Psoas muscle (tissue), 8 donors: ENCODE measurements around the gene NLRP11. TPM values are rescaled to one million over a fixed set of nuclear protein-coding genes. Genes with fewer than 3 reads are reported as not detected.

Source experiments
- ATAC-seq, 4 donors: fragments of 200-7000 bp; cut with Tn5 transposase; one replicate each; pipeline ENCODE4 v1.9.1; 2020; ENCODE audit warnings: moderate library complexity in 3 of 4, mild to moderate bottlenecking in 2 of 4
- DNase-seq, 2 donors: peaks; one replicate each; pipeline ENCODE4 v3.0.0-alpha.2; 2020
- H3K27ac ChIP-seq: fragments of 200-600 bp; one replicate; pipeline ENCODE4 v1.8.0; 2022
- H3K27me3 ChIP-seq, 3 donors: fragments of 200-600 bp in 1 of 3; one replicate each; pipeline versions ENCODE4 v1.6.1 to v1.8.0; 2013 to 2022; ENCODE audit warnings: low read length in 2 of 3, mild to moderate bottlenecking in 2 of 3, moderate library complexity in 1 of 3; ENCODE audit not compliant: insufficient read depth in 3 of 3
- H3K36me3 ChIP-seq, 2 donors: fragments of 200-600 bp in 1 of 2; one replicate each; pipeline versions ENCODE4 v1.6.1 to v1.8.0; 2013 to 2022; ENCODE audit warnings: low read depth in 1 of 2, mild to moderate bottlenecking in 1 of 2, moderate library complexity in 1 of 2; ENCODE audit not compliant: insufficient read depth in 1 of 2
- H3K4me1 ChIP-seq: fragments of 200-600 bp; one replicate; pipeline ENCODE4 v1.8.0; 2022
- H3K4me3 ChIP-seq: fragments of 200-600 bp; one replicate; pipeline ENCODE4 v1.8.0; 2022; ENCODE audit warnings: mild to moderate bottlenecking
- H3K9me3 ChIP-seq: fragments of 200-600 bp; one replicate; pipeline ENCODE4 v1.8.0; 2022
- WGBS, 3 donors: extraction: QIAGEN DNeasy Blood & Tissue Kit; methylation state at CpG; one replicate each; pipeline versions ENCODE4 v1.1.6 to v1.1.7; 2013; 5-methylcytosine and 5-hydroxymethylcytosine counted together
- intact Hi-C, 2 donors: fragments of 100-400 bp; cut with DNase I; formaldehyde crosslinking; loops; one replicate each; pipeline versions ENCODE4 v1.11.0 to v1.14.2; 2022
- polyA plus RNA-seq, 3 donors: library from polyadenylated mRNA; stranded (reverse); fragments of 200-250 nt; gene quantifications; one replicate each; pipeline ENCODE4 v1.2.3, GENCODE V29; 2013
- total RNA-seq, 4 donors: library from RNA; stranded (reverse); fragmentation: NEBNext Ultra II Directional in 2 of 4; extraction: Animal tissue kit (Norgen Biotek cat#: 25700) in 2 of 4; gene quantifications; one replicate each; pipeline versions ENCODE4 v1.2.1 to v1.2.4, GENCODE V29; 2021 to 2023
- TF ChIP-seq, protein P1 (sequence below): fragments of 200-600 bp; IDR thresholded peaks from one replicate; pipeline ENCODE4 v1.8.0; 2022; ENCODE audit warnings: antibody characterized with exemption
- donor health status: healthy with polysubstance abuse.
- donor health status: DM: no; HTN: no; CAD: no; lungs with moderate emphysema.
- donor health status: Bipolar disorder and iron deficiency.
- donor health status: healthy.
- donor health status: DM: yes; HTN: yes; CAD: no.
- donor health status: DM: no; HTN: no; CAD: no.
- donor health status: DM: no; HTN: no; CAD: no.
- donor health status: DM: yes; HTN: yes; CAD: no.

NLRP11 gene
- total and polyA plus RNA-seq, 7 donors, result not detected

DNA sequence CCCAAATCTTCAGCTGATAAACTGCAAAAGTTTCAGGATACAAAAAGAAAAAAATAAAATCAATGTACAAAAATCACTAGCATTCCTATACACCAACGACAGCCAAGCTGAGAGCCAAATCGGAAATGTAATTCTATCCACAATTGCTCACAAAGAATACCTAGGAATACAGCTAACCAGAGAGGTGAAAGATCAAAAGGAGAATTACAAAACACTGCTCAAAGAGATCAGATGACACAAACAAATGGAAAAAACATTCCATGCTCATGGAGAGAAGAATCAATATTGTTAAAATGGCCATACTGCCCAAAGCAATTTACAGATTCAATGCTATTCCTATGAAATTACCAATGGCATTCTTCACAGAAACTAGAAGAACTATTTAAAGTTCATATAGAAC is 29.5 kb downstream of the NLRP11 start:
- Histone ChIP-seq H3K9me3 (peaks cover under 1% of the 10 kb centered on the region), H3K27me3 (no peaks in the 10 kb centered on the region), H3K27ac (no peak overlapping the region), H3K36me3 (no peaks in the 10 kb centered on the region), H3K4me1 (no peaks in the 10 kb centered on the region), H3K4me3 (no peak overlapping the region)
- TF ChIP-seq, protein P1, sequence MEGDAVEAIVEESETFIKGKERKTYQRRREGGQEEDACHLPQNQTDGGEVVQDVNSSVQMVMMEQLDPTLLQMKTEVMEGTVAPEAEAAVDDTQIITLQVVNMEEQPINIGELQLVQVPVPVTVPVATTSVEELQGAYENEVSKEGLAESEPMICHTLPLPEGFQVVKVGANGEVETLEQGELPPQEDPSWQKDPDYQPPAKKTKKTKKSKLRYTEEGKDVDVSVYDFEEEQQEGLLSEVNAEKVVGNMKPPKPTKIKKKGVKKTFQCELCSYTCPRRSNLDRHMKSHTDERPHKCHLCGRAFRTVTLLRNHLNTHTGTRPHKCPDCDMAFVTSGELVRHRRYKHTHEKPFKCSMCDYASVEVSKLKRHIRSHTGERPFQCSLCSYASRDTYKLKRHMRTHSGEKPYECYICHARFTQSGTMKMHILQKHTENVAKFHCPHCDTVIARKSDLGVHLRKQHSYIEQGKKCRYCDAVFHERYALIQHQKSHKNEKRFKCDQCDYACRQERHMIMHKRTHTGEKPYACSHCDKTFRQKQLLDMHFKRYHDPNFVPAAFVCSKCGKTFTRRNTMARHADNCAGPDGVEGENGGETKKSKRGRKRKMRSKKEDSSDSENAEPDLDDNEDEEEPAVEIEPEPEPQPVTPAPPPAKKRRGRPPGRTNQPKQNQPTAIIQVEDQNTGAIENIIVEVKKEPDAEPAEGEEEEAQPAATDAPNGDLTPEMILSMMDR, result no peak
- ATAC-seq (no peak), DNase-seq (no peak)
- intact Hi-C loops, result no loop called here
- 47 to 59% (median 56%) methylated on average over 2 of the region's 2 CpGs for WGBS, 3 donors

DNA sequence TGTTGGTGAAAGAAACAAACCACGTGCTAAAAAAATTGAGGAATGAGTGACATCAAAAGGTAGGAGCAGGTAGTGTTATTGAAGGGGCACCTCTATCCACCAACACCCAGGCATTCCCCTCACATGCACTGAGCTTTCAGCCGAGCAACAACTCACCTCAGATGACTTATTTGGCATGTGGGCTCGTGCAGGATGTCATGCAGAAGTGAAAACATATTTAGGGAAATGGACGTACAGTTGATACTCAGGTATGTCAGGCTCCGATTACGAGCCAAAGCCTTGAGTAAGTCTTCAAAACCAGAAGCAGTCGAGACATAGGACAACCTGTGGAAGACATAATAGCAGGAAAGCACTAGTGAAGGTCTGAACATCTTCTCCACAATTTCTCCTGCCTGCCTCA is 30.4 kb downstream of the NLRP11 start:
- 50 to 58% (median 53%) methylated on average over 7 of the region's 7 CpGs for WGBS, 3 donors
- intact Hi-C loops, result no loop called here
- ATAC-seq (no peak), DNase-seq (no peak)
- H3K4me3 ChIP-seq, result no peak overlapping the region
- H3K27me3 ChIP-seq, result no peaks in the 10 kb centered on the region
- H3K9me3 ChIP-seq, result no peaks in the 10 kb centered on the region
- no peaks in the 10 kb centered on the region for H3K36me3 ChIP-seq
- H3K4me1 ChIP-seq, result no peaks in the 10 kb centered on the region
- no peak overlapping the region for H3K27ac ChIP-seq
- TF ChIP-seq, protein P1, result no peak

DNA sequence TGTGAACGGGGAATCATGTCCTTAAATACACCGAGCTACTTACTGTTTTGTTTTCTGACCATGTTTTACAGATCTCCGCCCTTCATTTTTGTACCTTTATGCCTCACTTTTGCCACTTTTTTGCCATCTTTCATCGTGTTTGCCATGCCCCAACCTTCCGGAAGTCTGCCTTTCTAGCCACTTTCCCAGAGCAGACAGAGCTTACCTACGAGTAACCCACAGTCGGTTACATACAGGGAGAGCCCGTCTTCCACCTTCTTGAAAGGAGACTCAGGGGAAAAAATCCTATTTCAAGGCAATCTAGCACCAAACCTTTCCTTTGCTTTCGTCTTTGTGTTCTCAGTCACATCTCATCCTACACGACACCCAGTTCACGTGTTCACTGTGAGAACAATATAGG is 36.8 kb downstream of the NLRP11 start:
- no peaks in the 10 kb centered on the region for H3K36me3 ChIP-seq
- 87 to 89% (median 88%) methylated on average over 11 of the region's 11 CpGs for WGBS, 3 donors
- TF ChIP-seq, protein P1, result no peak
- H3K27ac ChIP-seq, result no peak overlapping the region
- no peak for ATAC-seq
- no peak overlapping the region for H3K4me3 ChIP-seq
- no peaks in the 10 kb centered on the region for H3K27me3 ChIP-seq
- DNase-seq, result no peak
- H3K9me3 ChIP-seq, result no peaks in the 10 kb centered on the region
- intact Hi-C loops, result no loop called here
- no peaks in the 10 kb centered on the region for H3K4me1 ChIP-seq

DNA sequence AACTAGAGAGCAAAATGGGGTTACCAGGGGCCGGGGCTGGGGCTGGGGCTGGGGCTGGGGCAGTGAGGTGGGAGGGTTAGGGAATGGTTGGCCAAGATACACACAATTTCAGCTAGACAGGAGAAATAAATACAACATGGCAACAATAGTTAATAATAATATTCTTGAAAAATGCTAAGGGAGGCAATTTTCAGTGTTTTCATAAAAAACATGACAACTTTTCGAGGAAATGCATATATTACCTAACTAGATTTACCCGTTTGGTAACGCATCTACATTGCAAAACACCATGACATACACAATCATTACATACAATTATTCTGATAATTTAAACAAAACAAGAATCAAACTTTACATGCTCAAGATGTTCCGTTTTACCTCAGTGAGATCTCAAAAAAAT is 50.7 kb downstream of the NLRP11 start:
- Histone ChIP-seq H3K27me3 (no peaks in the 10 kb centered on the region), H3K4me1 (no peaks in the 10 kb centered on the region), H3K9me3 (no peaks in the 10 kb centered on the region), H3K4me3 (no peak overlapping the region), H3K27ac (no peak overlapping the region), H3K36me3 (no peaks in the 10 kb centered on the region)
- intact Hi-C loops, result no loop called here
- TF ChIP-seq, protein P1, result no peak
- WGBS, 3 donors, result 76 to 83% (median 77%) methylated on average over 5 of the region's 5 CpGs
- ATAC-seq (no peak), DNase-seq (no peak)

DNA sequence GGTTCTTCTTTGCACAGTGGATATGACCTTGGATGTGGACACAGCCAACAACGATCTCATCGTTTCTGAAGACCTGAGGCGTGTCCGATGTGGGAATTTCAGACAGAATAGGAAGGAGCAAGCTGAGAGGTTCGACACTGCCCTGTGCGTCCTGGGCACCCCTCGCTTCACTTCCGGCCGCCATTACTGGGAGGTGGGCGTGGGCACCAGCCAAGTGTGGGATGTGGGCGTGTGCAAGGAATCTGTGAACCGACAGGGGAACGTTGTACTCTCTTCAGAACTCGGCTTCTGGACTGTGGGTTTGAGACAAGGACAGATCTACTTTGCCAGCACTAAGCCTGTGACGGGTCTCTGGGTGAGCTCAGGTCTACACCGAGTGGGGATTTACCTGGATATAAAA is 53.5 kb downstream of the NLRP11 start:
- WGBS, 3 donors, result 74 to 81% (median 77%) methylated on average over 16 of the region's 16 CpGs
- no peak for DNase-seq

More for the DNA sequence above, 53.5 kb downstream of the NLRP11 start:
- no peaks in the 10 kb centered on the region for H3K36me3 ChIP-seq
- H3K4me1 ChIP-seq, result no peaks in the 10 kb centered on the region
- H3K27ac ChIP-seq, result no peak overlapping the region
- no peaks in the 10 kb centered on the region for H3K9me3 ChIP-seq
- no peak for ATAC-seq
- no peak overlapping the region for H3K4me3 ChIP-seq
- H3K27me3 ChIP-seq, result no peaks in the 10 kb centered on the region
- intact Hi-C loops, result no loop called here
- TF ChIP-seq, protein P1, result no peak
